AG04449 (cell line): ENCODE measurements around the gene CIB4.

Source experiments
- CTCF ChIA-PET: fragments of 350-600 bp; formaldehyde crosslinking; extraction: SDS; loops from one replicate; lab custom pipeline; 2021; ENCODE audit warnings: antibody characterized with exemption; lab: Yijun Ruan, JAX
- POLR2A ChIA-PET: fragments of 400-600, 350-600 bp; formaldehyde crosslinking; extraction: SDS; loops from one replicate; lab custom pipeline; 2020; ENCODE audit warnings: antibody characterized with exemption, inconsistent platforms; lab: Yijun Ruan, JAX
- DNase-seq: peaks from one replicate; pipeline ENCODE4 v3.0.0-alpha.2; 2010; ENCODE audit warnings: low read depth, low spot score
- H3K4me3 ChIP-seq: 2 replicates; pipeline ENCODE4 v1.5.1; 2011; ENCODE audit warnings: low read depth, mild to moderate bottlenecking, control low read depth, low read length
- TF ChIP-seq, protein P1 (sequence below): IDR thresholded peaks from one replicate; pipeline ENCODE4 v1.5.1; 2011; ENCODE audit warnings: mild to moderate bottlenecking, moderate library complexity, low read length, control low read depth, inconsistent platforms; ENCODE audit not compliant: insufficient read depth; ENCODE audit errors: missing control alignments

Gene CIB4

DNA sequence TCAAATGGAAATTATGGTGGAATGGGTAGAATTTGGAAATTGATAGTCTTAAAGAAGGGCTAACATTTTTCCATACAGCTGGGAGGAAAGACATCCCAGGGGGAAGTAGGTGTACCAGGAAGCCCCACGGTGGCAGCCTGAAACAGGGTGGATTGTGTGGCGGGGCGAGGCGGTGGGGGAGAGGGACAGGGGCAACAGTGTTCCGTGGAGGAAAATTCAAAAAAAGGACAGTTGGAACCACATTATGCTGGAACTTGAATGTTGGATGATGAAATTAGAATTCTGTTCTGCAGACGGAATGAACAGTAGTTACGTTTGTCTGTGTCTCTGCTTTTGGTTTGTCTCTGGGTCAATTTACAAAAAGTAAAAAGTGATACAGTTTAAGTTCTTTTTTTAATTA, 10.6 kb upstream of the CIB4 start:
- TF ChIP-seq, protein P1, sequence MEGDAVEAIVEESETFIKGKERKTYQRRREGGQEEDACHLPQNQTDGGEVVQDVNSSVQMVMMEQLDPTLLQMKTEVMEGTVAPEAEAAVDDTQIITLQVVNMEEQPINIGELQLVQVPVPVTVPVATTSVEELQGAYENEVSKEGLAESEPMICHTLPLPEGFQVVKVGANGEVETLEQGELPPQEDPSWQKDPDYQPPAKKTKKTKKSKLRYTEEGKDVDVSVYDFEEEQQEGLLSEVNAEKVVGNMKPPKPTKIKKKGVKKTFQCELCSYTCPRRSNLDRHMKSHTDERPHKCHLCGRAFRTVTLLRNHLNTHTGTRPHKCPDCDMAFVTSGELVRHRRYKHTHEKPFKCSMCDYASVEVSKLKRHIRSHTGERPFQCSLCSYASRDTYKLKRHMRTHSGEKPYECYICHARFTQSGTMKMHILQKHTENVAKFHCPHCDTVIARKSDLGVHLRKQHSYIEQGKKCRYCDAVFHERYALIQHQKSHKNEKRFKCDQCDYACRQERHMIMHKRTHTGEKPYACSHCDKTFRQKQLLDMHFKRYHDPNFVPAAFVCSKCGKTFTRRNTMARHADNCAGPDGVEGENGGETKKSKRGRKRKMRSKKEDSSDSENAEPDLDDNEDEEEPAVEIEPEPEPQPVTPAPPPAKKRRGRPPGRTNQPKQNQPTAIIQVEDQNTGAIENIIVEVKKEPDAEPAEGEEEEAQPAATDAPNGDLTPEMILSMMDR = no peak
- ChIA-PET POLR2A (no interaction called here), CTCF (no interaction called here)
- DNase-seq = no peak
- no peak overlapping the region for H3K4me3 ChIP-seq

- DNase-seq = no peak
- TF ChIP-seq, protein P1 = no peak
- no peak overlapping the region for H3K4me3 ChIP-seq
- ChIA-PET CTCF (interaction anchor here (0.8 kb wide), 1 partner anchor 45 kb away, joined by 5 read pairs; no protein-coding TSS in a partner anchor), POLR2A (interaction anchor here (0.7 kb wide), 1 partner anchor 12 kb away, joined by 3 read pairs; no protein-coding TSS in a partner anchor)
Measured at GRCh38 chr2:26651470-26651771, 10.3 kb upstream of the CIB4 start.

GRCh38 chr2:26650713-26651469, 9.7 kb upstream of the CIB4 start:
- no peak for DNase-seq
- CTCF ChIA-PET = interaction anchor here (0.8 kb wide), 1 partner anchor 44 kb away, joined by 5 read pairs; no protein-coding TSS in a partner anchor
- POLR2A ChIA-PET = interaction anchor here (0.7 kb wide), 1 partner anchor 12 kb away, joined by 3 read pairs; no protein-coding TSS in a partner anchor
- TF ChIP-seq, protein P1 = no peak
- H3K4me3 ChIP-seq = no peak overlapping the region

GRCh38 chr2:26649992-26650712, 9.0 kb upstream of the CIB4 start:
- ChIA-PET POLR2A (no interaction called here), CTCF (interaction anchor here (0.6 to 1.0 kb wide), 2 partner anchors 44 to 72 kb away, joined by 3 read pairs; no protein-coding TSS in a partner anchor)
- TF ChIP-seq, protein P1 = no peak
- no peak for DNase-seq
- H3K4me3 ChIP-seq = no peak overlapping the region

GRCh38 chr2:26649322-26649721, 8.2 kb upstream of the CIB4 start:
- POLR2A ChIA-PET = no interaction called here
- H3K4me3 ChIP-seq = no peak overlapping the region
- TF ChIP-seq, protein P1 = no peak
- DNase-seq = no peak
- CTCF ChIA-PET = interaction anchor here (0.6 to 1.0 kb wide), 2 partner anchors 43 to 72 kb away, joined by 3 read pairs; no protein-coding TSS in a partner anchor

- ChIA-PET POLR2A (no interaction called here), CTCF (no interaction called here)
- TF ChIP-seq, protein P1 = no peak
- DNase-seq = no peak
- no peak overlapping the region for H3K4me3 ChIP-seq
Measured at GRCh38 chr2:26648516-26648915, 7.3 kb upstream of the CIB4 start.
